ENCODE data around the gene OR2G2.

The OR2G2 gene

GRCh38 chr1:247614625-247615024 is 26.5 kb downstream of the OR2G2 start:
- no peak overlapping the region for H3K4me3 ChIP-seq (ENCODE audit: low read depth, low read length)
- CTCF ChIA-PET = no interaction called here
- no peak for TF ChIP-seq CTCF (IDR thresholded peaks at IDR 0.05; ENCODE audit: insufficient read depth, low read length, missing control alignments)
- POLR2A ChIA-PET = no interaction called here
- DNase-seq (ENCODE audit: low read depth, low spot score) = no peak

- ChIA-PET CTCF (no interaction called here), POLR2A (no interaction called here)
- DNase-seq (ENCODE audit: low read depth, low spot score) = no peak
- H3K4me3 ChIP-seq (ENCODE audit: low read depth, low read length) = no peak overlapping the region
- no peak for TF ChIP-seq CTCF (IDR thresholded peaks at IDR 0.05; ENCODE audit: insufficient read depth, low read length, missing control alignments)
Observed at GRCh38 chr1:247627951-247628350, 39.8 kb downstream of the OR2G2 start.

GRCh38 chr1:247638011-247638410 is 49.9 kb downstream of the OR2G2 start:
- ChIA-PET CTCF (no interaction called here), POLR2A (no interaction called here)
- no peak for TF ChIP-seq CTCF (IDR thresholded peaks at IDR 0.05; ENCODE audit: insufficient read depth, low read length, missing control alignments)
- DNase-seq (ENCODE audit: low read depth, low spot score) = no peak
- H3K4me3 ChIP-seq (ENCODE audit: low read depth, low read length) = no peak overlapping the region

GRCh38 chr1:247638781-247639180 is 50.6 kb downstream of the OR2G2 start:
- TF ChIP-seq CTCF (IDR thresholded peaks at IDR 0.05; ENCODE audit: insufficient read depth, low read length, missing control alignments) = no peak
- H3K4me3 ChIP-seq (ENCODE audit: low read depth, low read length) = no peak overlapping the region
- ChIA-PET CTCF (no interaction called here), POLR2A (no interaction called here)
- no peak for DNase-seq (ENCODE audit: low read depth, low spot score)
